Measurements from ENCODE around the gene MYO1C. TPM values are rescaled to one million over a fixed set of nuclear protein-coding genes. Genes with fewer than 3 reads are reported as not detected.

MYO1C gene
- polyA plus RNA-seq, 1 experiment = 321 TPM

GRCh38 chr17:1484676-1485422 is 7.6 kb downstream of the MYO1C start:
- ChIA-PET POLR2A (no interaction called here), CTCF (interaction anchor here (0.6 to 1.2 kb wide), 4 partner anchors 26 to 216 kb away, joined by 3 to 5 read pairs (median 4); no protein-coding TSS in a partner anchor)
- TF ChIP-seq CTCF (IDR thresholded peaks at IDR 0.05; ENCODE audit: insufficient read depth, low read depth, low read length) = no peak; the same call in 1 of the 2 replicates
- no peaks in the 10 kb centered on the region for H3K27me3 ChIP-seq (ENCODE audit: control insufficient read depth, insufficient read depth, low read length)
- no peak for DNase-seq (ENCODE audit: low read depth)
- H3K4me3 ChIP-seq (ENCODE audit: low read depth, low read length) = peak overlapping the region; percentile 69
- peaks cover 23% of the 10 kb centered on the region for H3K36me3 ChIP-seq (ENCODE audit: control insufficient read depth, insufficient read depth, low read length)

- CTCF ChIA-PET = interaction anchor here (0.6 to 1.5 kb wide), 4 partner anchors 8 to 215 kb away, joined by 3 to 5 read pairs (median 4); partner anchors contain the start of gene MYO1C
- peak overlapping the region; percentile 69 for H3K4me3 ChIP-seq (ENCODE audit: low read depth, low read length)
- no peaks in the 10 kb centered on the region for H3K27me3 ChIP-seq (ENCODE audit: control insufficient read depth, insufficient read depth, low read length)
- TF ChIP-seq CTCF (IDR thresholded peaks at IDR 0.05; ENCODE audit: insufficient read depth, low read depth, low read length) = no peak
- POLR2A ChIA-PET = no interaction called here
- DNase-seq (ENCODE audit: low read depth) = no peak
- H3K36me3 ChIP-seq (ENCODE audit: control insufficient read depth, insufficient read depth, low read length) = peaks cover 27% of the 10 kb centered on the region
Measured at GRCh38 chr17:1484060-1484535, 8.4 kb downstream of the MYO1C start.

- DNase-seq (ENCODE audit: low read depth) = no peak
- TF ChIP-seq CTCF (IDR thresholded peaks at IDR 0.05; ENCODE audit: insufficient read depth, low read depth, low read length) = no peak
- Histone ChIP-seq H3K27me3 (ENCODE audit: control insufficient read depth, insufficient read depth, low read length) (no peaks in the 10 kb centered on the region), H3K36me3 (ENCODE audit: control insufficient read depth, insufficient read depth, low read length) (peaks cover 39% of the 10 kb centered on the region), H3K4me3 (ENCODE audit: low read depth, low read length) (no peak overlapping the region)
- ChIA-PET POLR2A (no interaction called here), CTCF (interaction anchor here (1.5 kb wide), 1 partner anchor 10 kb away, joined by 3 read pairs; the partner anchor contains the start of gene MYO1C)
Measured at GRCh38 chr17:1482680-1483079, 9.8 kb downstream of the MYO1C start.

- no peaks in the 10 kb centered on the region for H3K27me3 ChIP-seq (ENCODE audit: control insufficient read depth, insufficient read depth, low read length)
- ChIA-PET POLR2A (no interaction called here), CTCF (interaction anchor here (0.6 to 0.7 kb wide), 2 partner anchors 34 to 95 kb away, joined by 3 read pairs; no protein-coding TSS in a partner anchor)
- H3K36me3 ChIP-seq (ENCODE audit: control insufficient read depth, insufficient read depth, low read length) = peaks cover 45% of the 10 kb centered on the region
- no peak for DNase-seq (ENCODE audit: low read depth)
- no peak for TF ChIP-seq CTCF (IDR thresholded peaks at IDR 0.05; ENCODE audit: insufficient read depth, low read depth, low read length)
- no peak overlapping the region for H3K4me3 ChIP-seq (ENCODE audit: low read depth, low read length)
Measured at GRCh38 chr17:1481736-1482135, 10.8 kb downstream of the MYO1C start.

GRCh38 chr17:1480747-1481465 is 11.6 kb downstream of the MYO1C start:
- CTCF ChIA-PET = interaction anchor here (0.6 to 0.7 kb wide), 2 partner anchors 35 to 96 kb away, joined by 3 read pairs; no protein-coding TSS in a partner anchor
- no peak for TF ChIP-seq CTCF (IDR thresholded peaks at IDR 0.05; ENCODE audit: insufficient read depth, low read depth, low read length)
- DNase-seq (ENCODE audit: low read depth) = no peak
- no peaks in the 10 kb centered on the region for H3K27me3 ChIP-seq (ENCODE audit: control insufficient read depth, insufficient read depth, low read length)
- H3K36me3 ChIP-seq (ENCODE audit: control insufficient read depth, insufficient read depth, low read length) = peaks cover 47% of the 10 kb centered on the region
- POLR2A ChIA-PET = no interaction called here
- no peak overlapping the region for H3K4me3 ChIP-seq (ENCODE audit: low read depth, low read length)

All from BJ (cell line).